ENCODE measurements around the gene VAX1.

VAX1 gene

DNA sequence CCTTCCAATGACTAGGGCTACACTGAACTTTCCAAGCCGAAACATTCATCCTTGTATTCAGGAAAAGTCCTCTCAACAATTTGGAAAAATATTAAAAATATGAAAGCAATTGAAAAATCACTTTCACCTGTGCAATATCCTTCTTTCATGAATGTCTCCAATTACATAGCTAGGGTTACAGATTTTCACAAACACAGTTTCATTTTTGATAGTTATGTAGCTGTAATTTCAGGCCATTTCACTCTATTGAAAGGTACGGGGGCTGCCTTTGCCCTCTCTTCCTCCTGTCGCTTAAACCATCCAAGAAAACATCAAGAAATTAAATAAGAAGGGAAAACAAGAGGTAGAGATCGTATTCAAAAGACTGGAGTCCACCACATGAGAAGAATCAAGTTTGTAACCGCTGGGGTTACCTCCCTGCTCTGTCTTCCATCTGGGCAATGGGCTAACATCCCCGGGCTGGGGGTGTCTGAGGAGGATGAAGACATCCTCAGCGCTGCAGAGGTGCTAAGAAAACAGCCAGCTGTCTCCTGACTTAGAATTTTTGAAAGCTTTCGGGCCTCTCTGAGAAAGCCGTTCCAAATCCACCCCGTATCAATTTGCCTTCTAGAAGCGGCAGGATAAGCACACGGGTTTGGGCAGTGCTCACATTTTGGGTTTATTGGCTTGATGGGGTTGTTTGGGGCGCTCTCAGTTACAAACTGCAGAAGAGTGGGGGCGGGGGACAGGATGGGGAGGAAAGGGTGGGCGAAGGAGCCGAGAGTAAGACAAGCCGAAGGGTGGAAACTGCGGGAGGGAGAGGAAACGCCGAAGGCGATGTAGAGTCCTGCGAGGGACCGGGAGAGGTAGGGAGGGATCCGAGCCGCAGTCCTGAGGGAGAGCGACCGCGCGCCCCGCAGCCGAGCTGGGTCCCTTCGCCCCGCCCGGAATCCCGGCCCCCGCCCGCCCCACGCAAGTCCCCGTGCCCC, 24.3 kb upstream of the VAX1 start:
- Histone ChIP-seq H3K9ac (ENCODE audit: low read length) (no peak overlapping the region), H3K27me3 (ENCODE audit: control insufficient read depth in 1 of 2, insufficient read depth in 2 of 2, low read length in 2 of 2) (peaks cover 90 to 98% of the 10 kb centered on the region in 2 donors)

DNA sequence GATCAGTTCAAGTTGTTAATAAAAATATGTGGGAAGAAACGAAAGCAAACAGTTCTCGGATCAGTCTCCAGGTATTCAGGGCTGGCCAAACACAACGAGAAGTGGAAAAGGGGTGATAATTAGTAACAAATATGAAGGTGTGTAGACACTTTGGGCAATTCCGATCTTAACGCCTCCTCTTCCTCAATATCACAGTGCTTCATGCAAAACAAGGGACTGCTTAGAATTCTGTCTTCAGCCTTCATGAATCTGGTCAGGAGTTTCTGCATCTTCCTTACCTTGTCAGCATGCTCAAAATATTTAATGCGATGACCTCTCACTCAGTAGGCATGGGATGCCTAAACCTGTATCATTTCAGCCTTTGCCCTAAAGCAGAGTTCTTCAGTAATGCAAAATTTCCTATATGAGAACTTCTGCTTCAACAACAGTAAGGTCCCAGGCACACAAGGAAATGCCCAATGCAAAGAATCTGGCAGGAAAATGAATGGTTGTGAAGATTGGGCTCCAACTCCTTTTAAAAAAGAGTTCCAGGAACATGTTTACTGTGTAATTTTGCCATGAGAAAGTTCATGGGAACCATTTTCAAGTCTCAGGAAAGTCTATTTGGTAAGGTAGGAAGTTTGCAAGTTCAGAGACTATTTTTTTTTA, 23.4 kb upstream of the VAX1 start:
- no peak overlapping the region for H3K9ac ChIP-seq (ENCODE audit: low read length)
- no peak overlapping the region for H3K27ac ChIP-seq (ENCODE audit: low read depth, low read length)
- H3K36me3 ChIP-seq (ENCODE audit: insufficient read depth, low read length), result no peaks in the 10 kb centered on the region
- H3K9me3 ChIP-seq (ENCODE audit: low read length), result peaks cover 3% of the 10 kb centered on the region
- H3K4me3 ChIP-seq (ENCODE audit: low read depth in 1 of 2, low read length in 2 of 2), result no peak overlapping the region
- peaks cover 23% of the 10 kb centered on the region for H3K4me1 ChIP-seq (ENCODE audit: insufficient read depth, low read length)
- peaks cover 90 to 95% of the 10 kb centered on the region in 2 donors for H3K27me3 ChIP-seq (ENCODE audit: control insufficient read depth in 1 of 2, insufficient read depth in 2 of 2, low read length in 2 of 2)

More for the DNA sequence above, 24.3 kb upstream of the VAX1 start:
- H3K4me1 ChIP-seq (ENCODE audit: insufficient read depth, low read length), result peaks cover 24% of the 10 kb centered on the region
- no peaks in the 10 kb centered on the region for H3K36me3 ChIP-seq (ENCODE audit: insufficient read depth, low read length)
- H3K9me3 ChIP-seq (ENCODE audit: low read length), result peaks cover 3% of the 10 kb centered on the region
- peak overlapping the region; percentile 7 to 10 for H3K4me3 ChIP-seq (ENCODE audit: low read depth in 1 of 2, low read length in 2 of 2)
- no peak overlapping the region for H3K27ac ChIP-seq (ENCODE audit: low read depth, low read length)

DNA sequence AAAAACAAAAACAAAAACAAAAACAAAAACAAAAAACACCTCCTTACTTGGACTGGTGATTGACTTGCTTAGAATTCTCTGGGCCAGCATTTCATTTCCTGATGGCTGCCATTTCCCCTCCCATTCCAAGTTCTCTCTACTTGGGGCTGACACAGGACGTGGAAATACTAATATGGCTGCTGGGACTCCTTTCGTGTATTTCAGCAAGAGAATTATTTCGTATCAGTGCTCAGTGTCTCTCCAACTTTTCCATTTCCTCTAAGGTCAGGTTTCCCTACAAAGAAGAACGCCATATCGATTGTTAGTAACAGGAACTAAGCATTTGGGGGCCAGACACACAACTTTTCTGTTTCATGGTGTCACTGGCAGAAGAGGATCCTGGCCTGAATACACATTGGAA, 22.5 kb upstream of the VAX1 start:
- Histone ChIP-seq H3K4me1 (ENCODE audit: insufficient read depth, low read length) (peaks cover 19% of the 10 kb centered on the region), H3K27ac (ENCODE audit: low read depth, low read length) (no peak overlapping the region), H3K9ac (ENCODE audit: low read length) (no peak overlapping the region), H3K9me3 (ENCODE audit: low read length) (peaks cover 3% of the 10 kb centered on the region), H3K4me3 (ENCODE audit: low read depth in 1 of 2, low read length in 2 of 2) (no peak overlapping the region), H3K27me3 (ENCODE audit: control insufficient read depth in 1 of 2, insufficient read depth in 2 of 2, low read length in 2 of 2) (peaks cover 87 to 89% of the 10 kb centered on the region in 2 donors), H3K36me3 (ENCODE audit: insufficient read depth, low read length) (no peaks in the 10 kb centered on the region)

DNA sequence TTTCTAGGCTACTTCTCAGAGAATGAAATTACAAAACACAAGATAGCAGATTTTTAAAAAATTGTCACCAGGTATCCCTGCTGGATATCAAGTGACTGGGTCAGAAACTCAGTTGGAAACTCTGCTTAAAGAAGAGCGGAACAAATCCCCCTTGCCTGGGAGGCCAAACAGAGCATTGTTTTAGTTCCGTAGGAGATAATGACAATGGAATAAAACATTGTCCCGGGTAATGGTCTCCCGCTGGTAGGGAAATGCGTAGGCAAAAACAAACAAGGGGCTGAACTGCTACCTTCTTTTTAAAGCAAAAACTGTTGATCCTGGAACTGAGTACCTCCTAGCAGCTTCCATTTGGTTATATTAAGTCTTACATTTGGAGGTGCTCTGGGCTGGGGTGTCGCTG, 21.3 kb upstream of the VAX1 start:
- H3K27ac ChIP-seq (ENCODE audit: low read depth, low read length), result no peak overlapping the region
- H3K9ac ChIP-seq (ENCODE audit: low read length), result no peak overlapping the region
- no peak overlapping the region for H3K4me3 ChIP-seq (ENCODE audit: low read depth in 1 of 2, low read length in 2 of 2)
- peaks cover 8% of the 10 kb centered on the region for H3K4me1 ChIP-seq (ENCODE audit: insufficient read depth, low read length)
- H3K36me3 ChIP-seq (ENCODE audit: insufficient read depth, low read length), result no peaks in the 10 kb centered on the region
- peaks cover 3% of the 10 kb centered on the region for H3K9me3 ChIP-seq (ENCODE audit: low read length)
- H3K27me3 ChIP-seq (ENCODE audit: control insufficient read depth in 1 of 2, insufficient read depth in 2 of 2, low read length in 2 of 2), result peaks cover 81 to 85% of the 10 kb centered on the region in 2 donors

DNA sequence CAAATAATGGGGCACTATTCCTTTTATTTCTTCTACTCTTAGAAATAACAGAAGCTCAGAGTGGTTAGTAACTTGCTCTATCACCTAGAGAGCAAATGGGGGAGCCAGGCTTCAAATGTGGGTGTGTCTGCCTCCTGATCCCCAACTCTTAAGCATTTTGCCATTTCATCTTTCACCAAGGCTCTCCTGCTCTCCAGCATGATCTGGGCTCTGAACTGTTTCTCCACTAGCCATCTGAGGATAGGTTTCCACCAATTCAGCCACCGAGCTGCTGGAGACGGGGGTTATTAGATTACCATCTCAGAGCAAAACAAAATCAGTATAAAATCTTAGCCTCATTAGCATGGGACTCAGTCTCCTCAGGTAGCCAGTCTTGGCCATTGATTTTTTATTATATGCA, 20.2 kb upstream of the VAX1 start:
- H3K9ac ChIP-seq (ENCODE audit: low read length), result no peak overlapping the region
- H3K27me3 ChIP-seq (ENCODE audit: control insufficient read depth in 1 of 2, insufficient read depth in 2 of 2, low read length in 2 of 2), result peaks cover 74% of the 10 kb centered on the region in 2 donors
- H3K27ac ChIP-seq (ENCODE audit: low read depth, low read length), result no peak overlapping the region

DNA sequence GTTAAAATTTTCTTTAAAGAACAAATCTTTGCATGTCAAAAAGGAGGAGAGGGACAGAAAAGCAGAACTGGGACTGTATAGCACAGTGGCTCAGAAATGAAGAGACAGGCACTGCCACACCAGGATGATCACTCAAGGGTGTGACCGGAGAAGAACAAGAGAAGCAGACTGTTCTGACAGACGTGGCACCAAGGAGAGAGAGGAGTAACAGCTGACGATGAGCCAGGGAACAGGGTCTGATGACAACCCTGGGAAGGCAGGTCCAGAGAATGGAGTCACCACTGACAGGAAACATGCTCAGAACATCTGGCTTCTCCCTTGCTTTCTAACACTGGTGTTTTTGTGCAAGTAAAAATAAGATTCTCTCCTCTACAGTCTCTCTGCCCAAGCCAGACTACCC, 14.6 kb upstream of the VAX1 start:
- no peaks in the 10 kb centered on the region for H3K36me3 ChIP-seq (ENCODE audit: insufficient read depth, low read length)
- H3K27me3 ChIP-seq (ENCODE audit: control insufficient read depth in 1 of 2, insufficient read depth in 2 of 2, low read length in 2 of 2), result peaks cover 18 to 26% of the 10 kb centered on the region in 2 donors
- no peaks in the 10 kb centered on the region for H3K4me1 ChIP-seq (ENCODE audit: insufficient read depth, low read length)
- no peak overlapping the region for H3K27ac ChIP-seq (ENCODE audit: low read depth, low read length)
- H3K9me3 ChIP-seq (ENCODE audit: low read length), result no peaks in the 10 kb centered on the region
- no peak overlapping the region for H3K9ac ChIP-seq (ENCODE audit: low read length)
- no peak overlapping the region for H3K4me3 ChIP-seq (ENCODE audit: low read depth in 1 of 2, low read length in 2 of 2)

More for the DNA sequence above, 20.2 kb upstream of the VAX1 start:
- H3K9me3 ChIP-seq (ENCODE audit: low read length), result peaks cover 3% of the 10 kb centered on the region
- no peaks in the 10 kb centered on the region for H3K36me3 ChIP-seq (ENCODE audit: insufficient read depth, low read length)
- peaks cover 8% of the 10 kb centered on the region for H3K4me1 ChIP-seq (ENCODE audit: insufficient read depth, low read length)
- H3K4me3 ChIP-seq (ENCODE audit: low read depth in 1 of 2, low read length in 2 of 2), result no peak overlapping the region

DNA sequence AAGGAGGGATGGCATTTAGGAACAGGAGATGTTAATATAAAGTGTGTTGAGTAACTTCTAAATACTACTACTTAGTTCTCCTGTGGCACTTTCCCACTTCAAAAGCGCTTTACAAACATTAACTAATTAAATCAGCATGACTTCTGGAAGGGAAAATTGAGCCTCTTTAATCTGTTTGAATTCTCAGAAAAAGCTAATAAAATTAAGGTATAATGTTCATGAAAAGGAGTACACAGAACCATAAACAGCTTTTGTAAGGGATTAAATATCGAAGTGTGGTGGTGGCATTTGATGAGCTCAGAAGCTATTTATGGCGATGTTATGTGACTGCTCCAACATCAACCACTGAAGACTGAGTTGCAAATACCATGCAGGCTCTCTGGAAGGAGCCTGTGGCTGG, 10.2 kb upstream of the VAX1 start:
- Histone ChIP-seq H3K9ac (ENCODE audit: low read length) (no peak overlapping the region), H3K4me1 (ENCODE audit: insufficient read depth, low read length) (no peaks in the 10 kb centered on the region), H3K27ac (ENCODE audit: low read depth, low read length) (no peak overlapping the region), H3K9me3 (ENCODE audit: low read length) (peaks cover 9% of the 10 kb centered on the region), H3K27me3 (ENCODE audit: control insufficient read depth in 1 of 2, insufficient read depth in 2 of 2, low read length in 2 of 2) (peaks cover 0 to 13% of the 10 kb centered on the region in 2 donors), H3K4me3 (ENCODE audit: low read depth in 1 of 2, low read length in 2 of 2) (no peak overlapping the region), H3K36me3 (ENCODE audit: insufficient read depth, low read length) (no peaks in the 10 kb centered on the region)

DNA sequence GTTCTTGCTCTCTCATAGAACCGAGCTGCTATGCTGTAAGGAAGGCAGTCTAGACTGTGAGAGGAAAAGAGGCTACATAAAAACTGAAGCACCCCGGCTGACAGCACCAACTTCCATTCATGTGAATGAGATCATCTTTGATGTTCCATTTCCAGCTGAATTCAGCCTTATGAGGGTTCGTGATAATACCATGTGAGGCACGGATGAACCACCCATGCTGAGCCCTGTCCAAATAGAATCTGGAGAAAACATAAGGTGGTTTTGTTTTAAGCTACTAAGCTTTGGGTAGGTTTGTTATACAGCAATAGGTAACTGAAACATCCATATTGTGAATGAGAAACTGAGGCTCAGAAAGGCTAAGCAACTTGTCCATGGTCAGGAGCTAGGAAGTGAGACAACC, 6.9 kb upstream of the VAX1 start:
- Histone ChIP-seq H3K4me1 (ENCODE audit: insufficient read depth, low read length) (no peaks in the 10 kb centered on the region), H3K4me3 (ENCODE audit: low read depth in 1 of 2, low read length in 2 of 2) (no peak overlapping the region), H3K9ac (ENCODE audit: low read length) (no peak overlapping the region), H3K27ac (ENCODE audit: low read depth, low read length) (no peak overlapping the region), H3K27me3 (ENCODE audit: control insufficient read depth in 1 of 2, insufficient read depth in 2 of 2, low read length in 2 of 2) (peaks cover 14 to 30% of the 10 kb centered on the region in 2 donors), H3K36me3 (ENCODE audit: insufficient read depth, low read length) (no peaks in the 10 kb centered on the region), H3K9me3 (ENCODE audit: low read length) (peaks cover 9% of the 10 kb centered on the region)

DNA sequence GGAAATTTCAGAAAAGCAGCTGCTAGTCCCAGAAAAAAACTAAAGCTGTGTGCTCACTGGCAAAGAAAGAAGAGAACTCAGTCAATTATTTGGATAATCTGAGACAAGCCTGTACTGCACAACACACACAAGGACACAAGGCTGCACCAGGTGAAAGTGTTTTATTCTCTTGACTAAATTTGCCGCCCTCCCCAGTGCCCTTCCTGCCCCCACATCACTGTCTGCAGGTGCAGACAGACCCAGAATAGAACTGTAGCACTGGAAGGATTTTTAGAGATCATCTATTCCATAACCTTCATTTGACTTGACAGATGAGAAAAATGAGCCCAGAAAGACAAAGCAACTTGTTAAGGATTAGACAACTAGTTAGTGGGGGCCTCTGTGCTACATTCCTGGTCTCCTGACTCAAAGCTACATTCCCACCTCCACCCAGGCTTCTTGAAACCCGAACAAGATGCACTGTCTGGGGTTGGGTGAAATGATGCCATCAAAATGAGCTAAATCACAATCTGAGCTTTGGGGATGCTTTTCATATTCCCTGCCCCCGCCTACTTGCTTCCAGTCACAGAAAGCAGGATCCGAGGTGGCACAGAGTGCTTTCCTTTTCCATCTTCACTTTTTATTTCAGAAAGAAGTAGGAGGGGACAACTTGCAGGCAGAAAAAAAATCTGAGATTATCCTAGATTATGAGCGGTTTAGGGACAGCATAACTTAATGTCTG, 5.2 kb upstream of the VAX1 start:
- Histone ChIP-seq H3K36me3 (ENCODE audit: insufficient read depth, low read length) (no peaks in the 10 kb centered on the region), H3K9me3 (ENCODE audit: low read length) (peaks cover 9% of the 10 kb centered on the region), H3K9ac (ENCODE audit: low read length) (no peak overlapping the region), H3K4me3 (ENCODE audit: low read depth in 1 of 2, low read length in 2 of 2) (no peak overlapping the region), H3K27ac (ENCODE audit: low read depth, low read length) (no peak overlapping the region), H3K4me1 (ENCODE audit: insufficient read depth, low read length) (no peaks in the 10 kb centered on the region), H3K27me3 (ENCODE audit: control insufficient read depth in 1 of 2, insufficient read depth in 2 of 2, low read length in 2 of 2) (peaks cover 19 to 47% of the 10 kb centered on the region in 2 donors)

DNA sequence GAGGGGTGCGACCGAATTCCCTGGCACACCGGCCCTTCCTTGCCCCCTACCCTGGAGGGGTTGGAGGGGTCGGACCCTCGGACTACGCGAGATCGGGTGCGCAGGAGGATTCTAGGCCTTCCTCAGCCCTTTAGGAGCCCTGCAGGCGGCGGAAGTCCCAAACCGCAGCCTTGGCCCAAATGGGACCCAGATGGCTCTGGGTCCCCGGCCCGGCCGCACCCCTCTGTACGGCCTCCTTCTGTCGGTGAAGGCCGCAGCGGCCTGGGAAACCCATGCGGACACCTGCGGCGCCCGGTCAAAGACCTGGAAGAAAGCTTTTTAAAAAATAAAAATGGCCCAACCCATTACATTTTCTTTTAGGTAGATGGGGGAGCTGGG, 2.4 kb upstream of the VAX1 start:
- no peaks in the 10 kb centered on the region for H3K36me3 ChIP-seq (ENCODE audit: insufficient read depth, low read length)
- H3K4me1 ChIP-seq (ENCODE audit: insufficient read depth, low read length), result no peaks in the 10 kb centered on the region
- no peak overlapping the region for H3K4me3 ChIP-seq (ENCODE audit: low read depth in 1 of 2, low read length in 2 of 2)
- H3K9me3 ChIP-seq (ENCODE audit: low read length), result peaks cover 9% of the 10 kb centered on the region
- peaks cover 30 to 69% of the 10 kb centered on the region in 2 donors for H3K27me3 ChIP-seq (ENCODE audit: control insufficient read depth in 1 of 2, insufficient read depth in 2 of 2, low read length in 2 of 2)
- H3K27ac ChIP-seq (ENCODE audit: low read depth, low read length), result no peak overlapping the region
- no peak overlapping the region for H3K9ac ChIP-seq (ENCODE audit: low read length)
